Neural progenitor cell (in vitro differentiated cells): Measurements from ENCODE around the gene CTU2.

Experiments used
- CTCF ChIP-seq: fragments of 200-600 bp; sonication (generic); IDR thresholded peaks from 2 replicates; pipeline ENCODE4 v1.5.1; 2017; ENCODE audit warnings: antibody characterized with exemption, mild to moderate bottlenecking
- EZH2 ChIP-seq: fragments of 200-600 bp; sonication (generic); IDR thresholded peaks from 2 replicates; pipeline ENCODE4 v1.6.1; 2017; ENCODE audit warnings: antibody characterized with exemption, mild to moderate bottlenecking, moderate library complexity

GRCh38 chr16:88665570-88665969 lies 40.7 kb upstream of the CTU2 start:
- TF ChIP-seq CTCF (no peak), EZH2 (no peak)
